GM19328 (cell line): Measurements from ENCODE around the gene HELQ.
"Not testable (repeated sequence)": the region's sequence is repeated elsewhere in the genome, so short reads cannot be mapped to it uniquely, and the experiment has no call there.

Experiments used
- ATAC-seq: cut with Tn5 transposase; IDR thresholded peaks from one replicate; pipeline ENCODE4 v1.9.1; 2021; ENCODE audit warnings: mild to moderate bottlenecking, moderate library complexity; ENCODE audit not compliant: unreplicated experiment

HELQ gene, protein sequence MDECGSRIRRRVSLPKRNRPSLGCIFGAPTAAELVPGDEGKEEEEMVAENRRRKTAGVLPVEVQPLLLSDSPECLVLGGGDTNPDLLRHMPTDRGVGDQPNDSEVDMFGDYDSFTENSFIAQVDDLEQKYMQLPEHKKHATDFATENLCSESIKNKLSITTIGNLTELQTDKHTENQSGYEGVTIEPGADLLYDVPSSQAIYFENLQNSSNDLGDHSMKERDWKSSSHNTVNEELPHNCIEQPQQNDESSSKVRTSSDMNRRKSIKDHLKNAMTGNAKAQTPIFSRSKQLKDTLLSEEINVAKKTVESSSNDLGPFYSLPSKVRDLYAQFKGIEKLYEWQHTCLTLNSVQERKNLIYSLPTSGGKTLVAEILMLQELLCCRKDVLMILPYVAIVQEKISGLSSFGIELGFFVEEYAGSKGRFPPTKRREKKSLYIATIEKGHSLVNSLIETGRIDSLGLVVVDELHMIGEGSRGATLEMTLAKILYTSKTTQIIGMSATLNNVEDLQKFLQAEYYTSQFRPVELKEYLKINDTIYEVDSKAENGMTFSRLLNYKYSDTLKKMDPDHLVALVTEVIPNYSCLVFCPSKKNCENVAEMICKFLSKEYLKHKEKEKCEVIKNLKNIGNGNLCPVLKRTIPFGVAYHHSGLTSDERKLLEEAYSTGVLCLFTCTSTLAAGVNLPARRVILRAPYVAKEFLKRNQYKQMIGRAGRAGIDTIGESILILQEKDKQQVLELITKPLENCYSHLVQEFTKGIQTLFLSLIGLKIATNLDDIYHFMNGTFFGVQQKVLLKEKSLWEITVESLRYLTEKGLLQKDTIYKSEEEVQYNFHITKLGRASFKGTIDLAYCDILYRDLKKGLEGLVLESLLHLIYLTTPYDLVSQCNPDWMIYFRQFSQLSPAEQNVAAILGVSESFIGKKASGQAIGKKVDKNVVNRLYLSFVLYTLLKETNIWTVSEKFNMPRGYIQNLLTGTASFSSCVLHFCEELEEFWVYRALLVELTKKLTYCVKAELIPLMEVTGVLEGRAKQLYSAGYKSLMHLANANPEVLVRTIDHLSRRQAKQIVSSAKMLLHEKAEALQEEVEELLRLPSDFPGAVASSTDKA

DNA sequence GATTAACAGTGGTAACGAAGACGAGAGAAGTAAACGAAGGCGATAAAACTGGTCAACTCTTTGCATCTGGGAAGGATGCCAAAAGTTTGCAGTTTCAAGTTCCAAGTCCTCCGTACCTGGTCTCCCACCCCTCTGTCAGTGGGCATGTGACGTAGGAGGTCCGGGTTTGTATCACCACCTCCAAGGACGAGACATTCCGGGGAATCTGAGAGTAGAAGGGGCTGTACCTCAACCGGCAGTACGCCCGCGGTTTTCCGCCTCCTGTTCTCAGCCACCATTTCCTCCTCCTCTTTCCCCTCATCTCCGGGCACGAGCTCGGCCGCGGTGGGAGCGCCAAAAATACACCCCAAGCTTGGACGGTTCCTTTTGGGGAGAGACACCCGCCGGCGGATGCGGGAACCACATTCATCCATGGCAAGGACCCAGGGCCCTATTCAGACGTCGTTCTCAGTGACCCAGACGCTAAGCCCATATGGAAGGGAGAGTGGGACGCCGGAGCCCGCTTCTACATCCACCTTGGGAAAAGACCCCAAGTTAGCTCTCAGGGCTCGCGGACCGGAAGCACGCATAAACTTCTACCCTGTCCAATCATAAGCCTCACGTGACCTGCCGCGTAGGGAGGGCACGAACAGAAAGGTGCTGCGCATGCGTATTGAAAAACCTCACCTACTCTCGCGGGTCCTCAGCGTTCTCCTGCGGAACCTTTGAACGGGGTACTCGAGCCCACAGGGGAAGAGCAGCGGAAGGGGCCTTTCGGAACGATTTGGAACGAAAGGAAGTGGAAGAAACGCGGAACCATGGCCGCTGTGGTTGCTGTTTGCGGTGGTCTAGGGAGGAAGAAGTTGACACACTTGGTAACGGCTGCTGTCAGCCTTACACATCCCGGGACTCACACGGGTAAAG, at the start of gene HELQ, which contains the start of gene MRPS18C:
TSS of gene HELQ (minus strand) at position 543 of the 903 bp plus-strand sequence. CDS start at position 413, 130 bp downstream.
TSS of gene MRPS18C (plus strand) at position 778 of the 903 bp plus-strand sequence. CDS start at position 798, 20 bp downstream.
- peak; percentile 97 for ATAC-seq

GRCh38 chr4:83504996-83505395, 49.4 kb upstream of the HELQ start:
- ATAC-seq, result no peak

DNA sequence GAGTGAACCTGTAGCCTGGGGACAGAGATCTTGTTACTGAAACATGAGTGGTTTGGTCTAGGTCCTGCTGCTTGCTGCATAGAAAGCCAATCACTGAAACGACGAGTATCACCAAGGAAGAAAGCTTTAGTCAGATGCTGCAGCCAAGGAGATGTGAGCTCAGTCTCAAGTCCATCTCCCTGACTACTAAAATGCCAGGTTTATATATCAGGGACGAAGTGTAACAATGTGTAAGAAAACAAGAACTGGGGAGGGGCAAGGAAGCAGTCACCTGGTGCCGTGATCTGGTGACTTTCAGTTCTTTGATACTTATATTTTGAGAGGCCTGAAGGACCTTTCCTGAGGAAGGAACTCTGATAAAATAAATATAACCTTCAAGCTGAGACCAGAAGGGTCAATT, 48.9 kb upstream of the HELQ start:
- ATAC-seq, result no peak

- ATAC-seq, result no peak
These were observed 48.4 kb upstream of the HELQ start for GRCh38 chr4:83503974-83504373.

- not testable (repeated sequence) for ATAC-seq
These were observed 46.0 kb upstream of the HELQ start for GRCh38 chr4:83501671-83502070.

- no peak for ATAC-seq
These were observed 42.6 kb upstream of the HELQ start for GRCh38 chr4:83498187-83498586.

- ATAC-seq, result not testable (repeated sequence)
These were observed 40.7 kb upstream of the HELQ start for GRCh38 chr4:83496085-83496917.

GRCh38 chr4:83490876-83491450, 35.3 kb upstream of the HELQ start:
- no peak for ATAC-seq

GRCh38 chr4:83489711-83490326, 34.2 kb upstream of the HELQ start:
- ATAC-seq, result no peak

GRCh38 chr4:83486457-83487129, 31.0 kb upstream of the HELQ start:
- ATAC-seq, result no peak

DNA sequence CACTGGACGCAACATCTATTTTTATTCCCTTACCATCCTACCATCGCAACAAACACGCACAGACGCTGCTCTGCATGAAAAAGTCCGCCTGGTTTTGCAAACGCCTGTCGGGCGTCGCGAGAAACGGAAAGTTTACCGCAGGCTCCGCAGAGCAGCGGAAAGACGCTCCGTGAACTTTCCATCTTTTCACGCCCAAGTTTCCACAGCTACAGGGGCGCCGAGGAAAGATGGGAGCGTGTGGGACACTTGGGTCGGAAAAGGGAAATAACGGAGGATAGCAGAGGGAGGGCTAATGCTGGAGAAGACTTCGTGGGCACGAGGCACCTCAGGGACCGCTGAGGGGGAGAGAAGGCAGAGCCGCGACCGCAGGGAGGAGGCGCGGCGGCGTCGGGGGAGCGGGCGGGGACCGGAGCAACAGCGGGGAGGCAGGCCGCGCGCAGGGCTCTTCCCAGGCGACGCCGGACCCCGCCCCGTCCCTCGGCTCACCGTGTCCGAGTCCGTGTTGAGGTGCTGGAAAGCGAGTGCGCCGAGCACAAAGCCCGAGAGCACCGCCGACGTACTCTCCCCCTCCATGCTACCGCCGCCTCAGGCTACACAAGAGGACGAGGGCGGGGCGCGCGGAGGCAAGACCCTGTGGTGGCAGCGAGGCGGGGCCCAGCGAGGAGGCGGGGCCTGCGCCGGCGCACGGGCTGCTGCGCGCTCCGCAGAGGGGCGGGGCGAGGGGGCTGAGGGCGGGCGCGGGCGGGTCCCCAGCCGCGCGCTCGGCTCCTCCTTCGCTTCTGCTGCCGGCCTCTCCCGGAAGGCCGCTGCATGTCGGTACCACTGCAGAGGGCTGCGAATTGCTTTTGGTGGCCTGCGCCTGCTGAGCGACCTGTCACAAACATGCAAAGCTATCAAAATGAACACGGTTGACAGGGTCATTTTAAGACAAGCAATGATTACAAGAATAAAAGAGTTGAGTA, 29.2 kb upstream of the HELQ start, which contains the start of gene ABRAXAS1:
TSS of gene ABRAXAS1 (minus strand) at position 601 of the 962 bp plus-strand sequence. CDS start at position 573, 28 bp downstream.
- peak; percentile 95 for ATAC-seq

GRCh38 chr4:83473966-83474365, 18.3 kb upstream of the HELQ start:
- no peak for ATAC-seq

DNA sequence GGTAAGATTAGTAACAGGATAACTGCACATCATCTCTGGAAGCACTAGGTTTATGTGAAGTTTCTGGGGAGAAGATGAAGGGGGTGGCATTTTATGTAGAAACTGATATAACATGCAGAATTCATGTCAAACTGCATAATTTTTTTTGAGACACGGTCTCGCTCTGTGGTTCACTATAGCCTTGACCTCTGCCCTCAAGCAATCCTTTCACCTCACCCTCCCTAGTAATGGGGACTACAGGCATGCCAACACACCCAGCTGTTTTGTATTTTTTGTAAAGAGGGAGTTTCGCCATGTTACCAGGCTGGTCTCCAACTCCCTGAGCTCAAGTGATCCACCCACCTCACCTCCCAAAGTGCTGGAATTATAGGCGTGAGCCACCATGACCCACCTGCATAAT, 17.8 kb upstream of the HELQ start:
- no peak for ATAC-seq

DNA sequence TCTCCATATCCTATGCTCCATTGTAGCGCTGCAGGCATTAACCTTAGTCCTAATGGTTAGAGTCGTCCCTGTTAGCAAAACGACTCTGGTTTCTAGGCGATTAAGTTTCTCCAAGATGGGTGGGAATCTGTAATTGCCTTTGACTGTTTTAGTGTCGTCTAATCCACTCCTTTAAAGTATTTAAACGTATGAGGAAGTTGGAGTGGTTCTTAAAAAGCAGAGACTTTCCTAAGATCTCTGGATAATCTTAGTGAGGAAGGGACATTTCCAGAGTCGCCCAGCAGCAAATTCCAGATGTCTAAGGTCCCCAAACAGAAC, 520 bp upstream of the HELQ start:
- ATAC-seq, result no peak

GRCh38 chr4:83454686-83455085, 937 bp downstream of the HELQ start:
- no peak for ATAC-seq

DNA sequence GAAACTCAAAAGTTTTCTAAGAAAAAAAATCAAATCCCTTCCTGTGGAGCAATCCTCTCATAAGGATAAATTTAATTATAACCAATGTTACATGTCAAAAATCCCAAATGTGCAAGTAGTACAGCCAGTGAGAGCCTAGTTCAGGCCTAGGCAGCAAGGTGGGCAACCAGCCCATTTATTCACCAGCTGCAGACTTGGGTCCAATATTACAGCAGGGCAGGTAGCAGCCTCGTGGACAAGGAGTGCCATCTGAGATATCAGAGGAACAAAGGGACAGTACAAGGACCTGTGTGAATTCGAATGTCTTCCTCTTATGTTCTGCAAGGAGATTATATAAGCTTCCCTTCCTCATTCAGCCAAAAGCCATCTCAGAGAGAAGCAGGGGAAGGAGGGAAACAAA, 6.6 kb downstream of the HELQ start:
- no peak for ATAC-seq

- ATAC-seq, result no peak
These were observed 14.7 kb downstream of the HELQ start for GRCh38 chr4:83440899-83441298.
